Nephron progenitor cell (in vitro differentiated cells): ENCODE results near the gene PLA2G4B.
"Not testable (repeated sequence)": the region's sequence is repeated elsewhere in the genome, so short reads cannot be mapped to it uniquely, and the experiment has no call there.

Experiments used
- DNase-seq: peaks from one replicate; pipeline ENCODE4 v3.0.0; 2021
- H3K27ac Mint-ChIP-seq: 2 replicates; pipeline ENCODE4 v1.8.0; 2021; ENCODE audit warnings: mild to moderate bottlenecking, moderate library complexity, mixed read lengths
- H3K27me3 Mint-ChIP-seq: 2 replicates; pipeline ENCODE4 v1.8.0; 2021; ENCODE audit warnings: mild to moderate bottlenecking, low read depth, mixed read lengths; ENCODE audit not compliant: poor library complexity
- H3K36me3 Mint-ChIP-seq: 2 replicates; pipeline ENCODE4 v1.8.0; 2021; ENCODE audit warnings: low read depth, mixed read lengths
- H3K4me1 Mint-ChIP-seq: 2 replicates; pipeline ENCODE4 v1.8.0; 2021; ENCODE audit warnings: mixed read lengths
- H3K4me3 Mint-ChIP-seq: 2 replicates; pipeline ENCODE4 v1.8.0; 2021; ENCODE audit warnings: mild to moderate bottlenecking, moderate library complexity, mixed read lengths
- H3K9me3 Mint-ChIP-seq: 2 replicates; pipeline ENCODE4 v1.8.0; 2021; ENCODE audit warnings: mild to moderate bottlenecking, moderate library complexity, mixed read lengths
- TF ChIP-seq, protein P1 (sequence below): fragments of 200-600 bp; sonication (generic); IDR thresholded peaks from 2 replicates; pipeline ENCODE4 v1.5.0; 2021; ENCODE audit warnings: antibody characterized with exemption

The PLA2G4B gene

GRCh38 chr15:41828807-41829141, 9.9 kb upstream of the PLA2G4B start:
- peaks cover 16% of the 10 kb centered on the region for H3K4me1 Mint-ChIP-seq
- DNase-seq, result no peak
- H3K36me3 Mint-ChIP-seq, result peaks cover 19% of the 10 kb centered on the region
- H3K4me3 Mint-ChIP-seq, result peak overlapping the region; percentile 94
- H3K27ac Mint-ChIP-seq, result no peak overlapping the region
- TF ChIP-seq, protein P1, sequence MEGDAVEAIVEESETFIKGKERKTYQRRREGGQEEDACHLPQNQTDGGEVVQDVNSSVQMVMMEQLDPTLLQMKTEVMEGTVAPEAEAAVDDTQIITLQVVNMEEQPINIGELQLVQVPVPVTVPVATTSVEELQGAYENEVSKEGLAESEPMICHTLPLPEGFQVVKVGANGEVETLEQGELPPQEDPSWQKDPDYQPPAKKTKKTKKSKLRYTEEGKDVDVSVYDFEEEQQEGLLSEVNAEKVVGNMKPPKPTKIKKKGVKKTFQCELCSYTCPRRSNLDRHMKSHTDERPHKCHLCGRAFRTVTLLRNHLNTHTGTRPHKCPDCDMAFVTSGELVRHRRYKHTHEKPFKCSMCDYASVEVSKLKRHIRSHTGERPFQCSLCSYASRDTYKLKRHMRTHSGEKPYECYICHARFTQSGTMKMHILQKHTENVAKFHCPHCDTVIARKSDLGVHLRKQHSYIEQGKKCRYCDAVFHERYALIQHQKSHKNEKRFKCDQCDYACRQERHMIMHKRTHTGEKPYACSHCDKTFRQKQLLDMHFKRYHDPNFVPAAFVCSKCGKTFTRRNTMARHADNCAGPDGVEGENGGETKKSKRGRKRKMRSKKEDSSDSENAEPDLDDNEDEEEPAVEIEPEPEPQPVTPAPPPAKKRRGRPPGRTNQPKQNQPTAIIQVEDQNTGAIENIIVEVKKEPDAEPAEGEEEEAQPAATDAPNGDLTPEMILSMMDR, result no peak
- no peaks in the 10 kb centered on the region for H3K9me3 Mint-ChIP-seq
- peaks cover 21% of the 10 kb centered on the region for H3K27me3 Mint-ChIP-seq

DNA sequence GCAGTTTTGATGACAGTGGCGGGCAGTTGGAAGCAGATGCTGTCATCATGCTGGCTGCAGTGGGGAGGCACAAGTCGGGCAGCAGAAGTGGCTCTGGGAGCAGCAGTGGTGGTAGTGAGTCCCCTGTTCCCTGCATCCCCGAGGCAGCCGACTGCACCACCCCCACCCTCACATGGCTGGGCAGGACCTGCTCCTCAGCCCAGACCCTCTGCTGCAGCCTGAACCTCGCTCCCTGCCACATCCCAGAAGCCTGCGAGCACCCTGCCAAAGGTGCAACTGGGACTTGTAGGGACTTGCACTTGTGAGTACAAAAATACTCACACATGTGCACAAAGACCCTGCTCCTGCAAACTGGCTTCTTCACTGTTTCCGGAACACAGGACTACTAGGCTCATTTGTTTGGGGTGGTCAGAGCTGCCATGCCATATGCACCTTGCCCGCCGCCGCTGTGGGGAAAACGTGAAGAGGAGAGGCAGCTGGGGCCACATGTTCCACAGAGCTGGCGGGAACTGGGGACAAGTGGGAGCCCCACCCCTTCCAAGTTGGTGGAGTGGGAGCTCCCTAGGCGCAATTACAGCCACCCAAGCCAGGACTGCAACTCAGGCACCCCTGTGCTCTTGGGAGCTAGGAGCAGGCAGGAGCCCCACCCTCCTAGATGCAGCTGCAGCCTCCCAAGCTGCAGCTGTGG, 8.5 kb upstream of the PLA2G4B start:
- TF ChIP-seq, protein P1, result no peak
- Mint-ChIP-seq H3K4me3 (no peak overlapping the region), H3K27ac (no peak overlapping the region), H3K9me3 (no peaks in the 10 kb centered on the region), H3K4me1 (peaks cover 16% of the 10 kb centered on the region), H3K27me3 (peaks cover 20% of the 10 kb centered on the region), H3K36me3 (peaks cover 15% of the 10 kb centered on the region)
- DNase-seq, result no peak

- Mint-ChIP-seq H3K4me1 (peaks cover 16% of the 10 kb centered on the region), H3K27me3 (peaks cover 19% of the 10 kb centered on the region), H3K36me3 (peaks cover 15% of the 10 kb centered on the region)
- DNase-seq, H3K27ac Mint-ChIP-seq, H3K4me3 Mint-ChIP-seq, H3K9me3 Mint-ChIP-seq: not testable (repeated sequence)
Observed at GRCh38 chr15:41831291-41831690, 7.4 kb upstream of the PLA2G4B start.

- Mint-ChIP-seq H3K27ac (no peak overlapping the region), H3K36me3 (peaks cover 18% of the 10 kb centered on the region), H3K9me3 (no peaks in the 10 kb centered on the region), H3K4me1 (peaks cover 16% of the 10 kb centered on the region), H3K27me3 (peaks cover 11% of the 10 kb centered on the region), H3K4me3 (no peak overlapping the region)
- DNase-seq, result no peak
- TF ChIP-seq, protein P1, result no peak
Observed at GRCh38 chr15:41832208-41832607, 6.4 kb upstream of the PLA2G4B start.

- TF ChIP-seq, protein P1, result no peak
- Mint-ChIP-seq H3K4me1 (peaks cover 16% of the 10 kb centered on the region), H3K4me3 (no peak overlapping the region), H3K27me3 (peaks cover 4% of the 10 kb centered on the region), H3K36me3 (peaks cover 22% of the 10 kb centered on the region), H3K9me3 (no peaks in the 10 kb centered on the region), H3K27ac (no peak overlapping the region)
- DNase-seq, result no peak
Observed at GRCh38 chr15:41832875-41833274, 5.8 kb upstream of the PLA2G4B start.

- Mint-ChIP-seq H3K27me3 (peaks cover 3% of the 10 kb centered on the region), H3K9me3 (no peaks in the 10 kb centered on the region), H3K4me1 (peaks cover 8% of the 10 kb centered on the region), H3K36me3 (peaks cover 23% of the 10 kb centered on the region), H3K27ac (no peak overlapping the region), H3K4me3 (no peak overlapping the region)
- DNase-seq, result no peak
- TF ChIP-seq, protein P1, result no peak
Observed at GRCh38 chr15:41834096-41834495, 4.6 kb upstream of the PLA2G4B start.
